ENCODE results near the gene SUCLG2. TPM values are rescaled to one million over a fixed set of nuclear protein-coding genes. Genes with fewer than 3 reads are reported as not detected.

The SUCLG2 gene
- polyA plus RNA-seq, 2 of the 4 experiments (the other 2 are of a cell fraction), result 39.8 to 61.3 TPM

- TF ChIP-seq ZC3H11A (IDR thresholded peaks at IDR 0.05) (no peak), KDM1A (IDR thresholded peaks at IDR 0.05; ENCODE audit: low read depth) (no peak), CBX2 (IDR thresholded peaks at IDR 0.05; ENCODE audit: borderline replicate concordance, low read depth) (no peak), TP53 (CRISPR knock-in tag; IDR thresholded peaks at IDR 0.05) (no peak), JUN (IDR thresholded peaks at IDR 0.05) (no peak), MAX (IDR thresholded peaks at IDR 0.05) (no peak), CHD2 (IDR thresholded peaks at IDR 0.05; ENCODE audit: low read length, partially characterized antibody) (no peak), FOSB (CRISPR knock-in tag; IDR thresholded peaks at IDR 0.05) (no peak)
- ATAC-seq, result no peak
- ChIA-PET CTCF (no interaction called here), POLR2A (no interaction called here)
- no peaks in the 10 kb centered on the region for H3K4me1 ChIP-seq
- H3K27ac ChIP-seq, result no peak overlapping the region
- peaks cover 7% of the 10 kb centered on the region for H3K9me3 ChIP-seq
- H3K4me2 ChIP-seq, result no peak overlapping the region
- no peak overlapping the region for H3K4me3 ChIP-seq
- FAIRE-seq, result no peak
- no peak for DNase-seq (ENCODE audit: low read depth in 1 of 2, low spot score in 1 of 2)
These were observed 230.7 kb downstream of the SUCLG2 start for GRCh38 chr3:67423722-67424121.

DNA sequence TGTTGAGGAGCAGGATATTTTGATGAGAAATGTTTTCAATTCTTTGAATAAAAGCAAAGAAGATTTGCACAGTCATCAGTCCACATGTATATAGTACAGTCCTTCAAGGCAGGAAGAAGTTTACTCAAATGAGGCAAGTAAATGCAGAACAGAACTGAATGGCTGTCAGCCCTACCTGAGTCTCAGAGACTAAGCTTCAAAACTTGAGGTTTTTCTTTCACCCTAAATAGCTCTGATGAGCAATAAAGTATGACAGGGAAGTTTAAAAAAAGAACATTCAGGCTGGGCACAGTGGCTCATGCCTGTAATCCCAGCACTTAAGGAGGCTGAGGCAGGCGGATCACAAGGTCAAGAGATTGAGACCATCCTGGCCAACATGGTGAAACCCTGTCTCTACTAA, 232.5 kb downstream of the SUCLG2 start:
- no peak for TF ChIP-seq ZC3H11A (IDR thresholded peaks at IDR 0.05)
- TF ChIP-seq EP300 (IDR thresholded peaks at IDR 0.05), result no peak
- TF ChIP-seq EHF (CRISPR knock-in tag; IDR thresholded peaks at IDR 0.05), result no peak
- no peak for TF ChIP-seq FOSB (CRISPR knock-in tag; IDR thresholded peaks at IDR 0.05)
- TF ChIP-seq HOXA7 (CRISPR knock-in tag; IDR thresholded peaks at IDR 0.05), result no peak
- no peak for TF ChIP-seq HEYL (CRISPR knock-in tag; IDR thresholded peaks at IDR 0.05)
- TF ChIP-seq MAZ (IDR thresholded peaks at IDR 0.05; ENCODE audit: borderline replicate concordance, low read depth, low read length), result no peak
- no peak for TF ChIP-seq NPAS2 (CRISPR knock-in tag; IDR thresholded peaks at IDR 0.05; ENCODE audit: borderline replicate concordance)
- no peak for TF ChIP-seq BCL3 (IDR thresholded peaks at IDR 0.05)
- TF ChIP-seq SREBF2 (IDR thresholded peaks at IDR 0.05), result no peak
- TF ChIP-seq, protein P1, sequence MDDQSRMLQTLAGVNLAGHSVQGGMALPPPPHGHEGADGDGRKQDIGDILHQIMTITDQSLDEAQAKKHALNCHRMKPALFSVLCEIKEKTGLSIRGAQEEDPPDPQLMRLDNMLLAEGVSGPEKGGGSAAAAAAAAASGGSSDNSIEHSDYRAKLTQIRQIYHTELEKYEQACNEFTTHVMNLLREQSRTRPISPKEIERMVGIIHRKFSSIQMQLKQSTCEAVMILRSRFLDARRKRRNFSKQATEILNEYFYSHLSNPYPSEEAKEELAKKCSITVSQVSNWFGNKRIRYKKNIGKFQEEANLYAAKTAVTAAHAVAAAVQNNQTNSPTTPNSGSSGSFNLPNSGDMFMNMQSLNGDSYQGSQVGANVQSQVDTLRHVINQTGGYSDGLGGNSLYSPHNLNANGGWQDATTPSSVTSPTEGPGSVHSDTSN (IDR thresholded peaks at IDR 0.05), result no peak
- TF ChIP-seq RARB (CRISPR knock-in tag; IDR thresholded peaks at IDR 0.05), result no peak
- TF ChIP-seq CTCF (IDR thresholded peaks at IDR 0.05), result no peak
- TF ChIP-seq SMC3 (IDR thresholded peaks at IDR 0.05), result no peak
- no peak for TF ChIP-seq JUN (IDR thresholded peaks at IDR 0.05)
- no peak for TF ChIP-seq ZNF302 (CRISPR knock-in tag; IDR thresholded peaks at IDR 0.05)
- TF ChIP-seq ZFP36 (IDR thresholded peaks at IDR 0.05; ENCODE audit: borderline replicate concordance, partially characterized antibody), result no peak
- TF ChIP-seq TP53 (CRISPR knock-in tag; IDR thresholded peaks at IDR 0.05), result no peak

GRCh38 chr3:67419779-67420178, 234.6 kb downstream of the SUCLG2 start:
- Histone ChIP-seq H3K4me1 (no peaks in the 10 kb centered on the region), H3K27ac (no peak overlapping the region), H3K9me3 (peaks cover 7% of the 10 kb centered on the region), H3K4me3 (no peak overlapping the region), H3K4me2 (no peak overlapping the region)
- ChIA-PET POLR2A (no interaction called here), CTCF (no interaction called here)
- FAIRE-seq (no peak), ATAC-seq (no peak), DNase-seq (ENCODE audit: low read depth in 1 of 2, low spot score in 1 of 2) (no peak)
- TF ChIP-seq FOSB (CRISPR knock-in tag; IDR thresholded peaks at IDR 0.05) (no peak), CEBPB (IDR thresholded peaks at IDR 0.05) (no peak), MAZ (IDR thresholded peaks at IDR 0.05; ENCODE audit: borderline replicate concordance, low read depth, low read length) (no peak), FOXS1 (CRISPR knock-in tag; IDR thresholded peaks at IDR 0.05) (no peak), PHF8 (IDR thresholded peaks at IDR 0.05; ENCODE audit: borderline replicate concordance, low read depth) (no peak), ZSCAN20 (CRISPR knock-in tag; IDR thresholded peaks at IDR 0.05) (no peak), SREBF2 (IDR thresholded peaks at IDR 0.05) (no peak), ZNF302 (CRISPR knock-in tag; IDR thresholded peaks at IDR 0.05) (no peak)

More for the DNA sequence above, 232.5 kb downstream of the SUCLG2 start:
- Histone ChIP-seq H3K4me1 (no peaks in the 10 kb centered on the region), H3K4me3 (no peak overlapping the region), H3K4me2 (no peak overlapping the region), H3K9me3 (peaks cover 7% of the 10 kb centered on the region), H3K27ac (no peak overlapping the region)
- 100% methylated on average over 1 of the region's 1 CpG for WGBS (ENCODE audit: missing lambda C conversion rate)
- ATAC-seq (no peak), FAIRE-seq (no peak), DNase-seq (ENCODE audit: low read depth in 1 of 2, low spot score in 1 of 2) (no peak)
- ChIA-PET CTCF (no interaction called here), POLR2A (no interaction called here)
